Ishikawa (cell line): ENCODE results near the gene IL31RA.

Experiments used
- CEBPB ChIP-seq: IDR thresholded peaks from 2 replicates; pipeline ENCODE4 v1.6.1; 2012
- CREB1 ChIP-seq: IDR thresholded peaks from 2 replicates; pipeline ENCODE4 v1.6.1; 2012; ENCODE audit warnings: low read depth
- EGR1 ChIP-seq: IDR thresholded peaks from 2 replicates; pipeline ENCODE4 v1.6.1; 2012
- EP300 ChIP-seq: IDR thresholded peaks from 2 replicates; pipeline ENCODE4 v1.6.1; 2012; ENCODE audit warnings: borderline replicate concordance
- FOXM1 ChIP-seq: IDR thresholded peaks from 2 replicates; pipeline ENCODE4 v1.6.1; 2012; ENCODE audit warnings: low read depth, borderline replicate concordance
- MAX ChIP-seq: IDR thresholded peaks from 2 replicates; pipeline ENCODE4 v1.6.1; 2012
- NFIC ChIP-seq: IDR thresholded peaks from 2 replicates; pipeline ENCODE4 v1.6.1; 2012
- RAD21 ChIP-seq: IDR thresholded peaks from 2 replicates; pipeline ENCODE4 v1.6.1; 2012; ENCODE audit warnings: low read depth
- TAF1 ChIP-seq: IDR thresholded peaks from 2 replicates; pipeline ENCODE4 v1.6.1; 2012; ENCODE audit warnings: low read depth, mild to moderate bottlenecking
- TCF12 ChIP-seq: IDR thresholded peaks from 2 replicates; pipeline ENCODE4 v1.6.1; 2012; ENCODE audit warnings: low read depth
- TEAD4 ChIP-seq: IDR thresholded peaks from 2 replicates; pipeline ENCODE4 v1.6.1; 2012
- YY1 ChIP-seq: IDR thresholded peaks from 2 replicates; pipeline ENCODE4 v1.6.1; 2012; ENCODE audit warnings: low read depth
- ZBTB7A ChIP-seq: IDR thresholded peaks from 2 replicates; pipeline ENCODE4 v1.6.1; 2012; ENCODE audit warnings: low read depth
- TF ChIP-seq, protein P1 (sequence below): IDR thresholded peaks from 2 replicates; pipeline ENCODE4 v1.6.1; 2012
- TF ChIP-seq, protein P2 (sequence below): IDR thresholded peaks from 2 replicates; pipeline ENCODE4 v1.6.1; 2012; ENCODE audit warnings: low read depth, mild to moderate bottlenecking

The IL31RA gene

GRCh38 chr5:55905251-55905650 lies 54.1 kb downstream of the IL31RA start:
- TF ChIP-seq CREB1 = no peak
- TF ChIP-seq YY1 = no peak
- TF ChIP-seq RAD21 = no peak
- TF ChIP-seq ZBTB7A = no peak
- no peak for TF ChIP-seq EGR1
- no peak for TF ChIP-seq FOXM1
- TF ChIP-seq TAF1 = no peak
- no peak for TF ChIP-seq MAX
- TF ChIP-seq, protein P1, sequence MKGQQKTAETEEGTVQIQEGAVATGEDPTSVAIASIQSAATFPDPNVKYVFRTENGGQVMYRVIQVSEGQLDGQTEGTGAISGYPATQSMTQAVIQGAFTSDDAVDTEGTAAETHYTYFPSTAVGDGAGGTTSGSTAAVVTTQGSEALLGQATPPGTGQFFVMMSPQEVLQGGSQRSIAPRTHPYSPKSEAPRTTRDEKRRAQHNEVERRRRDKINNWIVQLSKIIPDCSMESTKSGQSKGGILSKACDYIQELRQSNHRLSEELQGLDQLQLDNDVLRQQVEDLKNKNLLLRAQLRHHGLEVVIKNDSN = no peak
- TF ChIP-seq NFIC = no peak
- no peak for TF ChIP-seq TEAD4
- TF ChIP-seq EP300 = no peak
- TF ChIP-seq, protein P2, sequence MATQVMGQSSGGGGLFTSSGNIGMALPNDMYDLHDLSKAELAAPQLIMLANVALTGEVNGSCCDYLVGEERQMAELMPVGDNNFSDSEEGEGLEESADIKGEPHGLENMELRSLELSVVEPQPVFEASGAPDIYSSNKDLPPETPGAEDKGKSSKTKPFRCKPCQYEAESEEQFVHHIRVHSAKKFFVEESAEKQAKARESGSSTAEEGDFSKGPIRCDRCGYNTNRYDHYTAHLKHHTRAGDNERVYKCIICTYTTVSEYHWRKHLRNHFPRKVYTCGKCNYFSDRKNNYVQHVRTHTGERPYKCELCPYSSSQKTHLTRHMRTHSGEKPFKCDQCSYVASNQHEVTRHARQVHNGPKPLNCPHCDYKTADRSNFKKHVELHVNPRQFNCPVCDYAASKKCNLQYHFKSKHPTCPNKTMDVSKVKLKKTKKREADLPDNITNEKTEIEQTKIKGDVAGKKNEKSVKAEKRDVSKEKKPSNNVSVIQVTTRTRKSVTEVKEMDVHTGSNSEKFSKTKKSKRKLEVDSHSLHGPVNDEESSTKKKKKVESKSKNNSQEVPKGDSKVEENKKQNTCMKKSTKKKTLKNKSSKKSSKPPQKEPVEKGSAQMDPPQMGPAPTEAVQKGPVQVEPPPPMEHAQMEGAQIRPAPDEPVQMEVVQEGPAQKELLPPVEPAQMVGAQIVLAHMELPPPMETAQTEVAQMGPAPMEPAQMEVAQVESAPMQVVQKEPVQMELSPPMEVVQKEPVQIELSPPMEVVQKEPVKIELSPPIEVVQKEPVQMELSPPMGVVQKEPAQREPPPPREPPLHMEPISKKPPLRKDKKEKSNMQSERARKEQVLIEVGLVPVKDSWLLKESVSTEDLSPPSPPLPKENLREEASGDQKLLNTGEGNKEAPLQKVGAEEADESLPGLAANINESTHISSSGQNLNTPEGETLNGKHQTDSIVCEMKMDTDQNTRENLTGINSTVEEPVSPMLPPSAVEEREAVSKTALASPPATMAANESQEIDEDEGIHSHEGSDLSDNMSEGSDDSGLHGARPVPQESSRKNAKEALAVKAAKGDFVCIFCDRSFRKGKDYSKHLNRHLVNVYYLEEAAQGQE = no peak
- TF ChIP-seq CEBPB = no peak
- no peak for TF ChIP-seq TCF12

DNA sequence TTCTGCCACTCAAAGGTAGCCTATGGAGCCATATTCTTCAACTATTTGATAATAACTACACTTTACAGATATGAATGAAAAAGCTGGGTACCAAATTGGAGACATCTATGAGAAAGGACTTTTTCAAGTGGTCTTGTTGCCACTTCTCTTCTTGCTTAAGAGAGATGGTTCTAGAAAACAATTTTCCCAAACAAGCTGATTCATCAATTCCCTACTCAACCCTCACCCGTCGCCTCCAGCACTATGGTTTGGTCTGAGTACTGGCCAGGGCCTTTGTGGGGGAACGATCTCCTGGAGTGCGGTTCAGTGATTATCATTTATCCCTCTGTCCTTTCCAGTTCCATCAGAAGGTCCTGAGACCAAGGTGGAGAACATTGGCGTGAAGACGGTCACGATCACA lies 56.8 kb downstream of the IL31RA start:
- no peak for TF ChIP-seq TEAD4
- TF ChIP-seq FOXM1 = no peak
- TF ChIP-seq MAX = no peak
- TF ChIP-seq, protein P1 = no peak
- no peak for TF ChIP-seq EGR1
- TF ChIP-seq NFIC = no peak

GRCh38 chr5:55908804-55909203 lies 57.6 kb downstream of the IL31RA start:
- TF ChIP-seq RAD21 (no peak), NFIC (no peak), TEAD4 (no peak), TAF1 (no peak), EGR1 (no peak)

GRCh38 chr5:55911784-55912653 lies 60.9 kb downstream of the IL31RA start:
- TF ChIP-seq TAF1 (no peak), EGR1 (no peak), ZBTB7A (no peak), CEBPB (no peak), NFIC (no peak), CREB1 (no peak), EP300 (no peak), TCF12 (no peak), MAX (no peak), YY1 (no peak), TEAD4 (no peak), RAD21 (no peak), FOXM1 (no peak)
- TF ChIP-seq, protein P2 = no peak
- TF ChIP-seq, protein P1 = no peak

DNA sequence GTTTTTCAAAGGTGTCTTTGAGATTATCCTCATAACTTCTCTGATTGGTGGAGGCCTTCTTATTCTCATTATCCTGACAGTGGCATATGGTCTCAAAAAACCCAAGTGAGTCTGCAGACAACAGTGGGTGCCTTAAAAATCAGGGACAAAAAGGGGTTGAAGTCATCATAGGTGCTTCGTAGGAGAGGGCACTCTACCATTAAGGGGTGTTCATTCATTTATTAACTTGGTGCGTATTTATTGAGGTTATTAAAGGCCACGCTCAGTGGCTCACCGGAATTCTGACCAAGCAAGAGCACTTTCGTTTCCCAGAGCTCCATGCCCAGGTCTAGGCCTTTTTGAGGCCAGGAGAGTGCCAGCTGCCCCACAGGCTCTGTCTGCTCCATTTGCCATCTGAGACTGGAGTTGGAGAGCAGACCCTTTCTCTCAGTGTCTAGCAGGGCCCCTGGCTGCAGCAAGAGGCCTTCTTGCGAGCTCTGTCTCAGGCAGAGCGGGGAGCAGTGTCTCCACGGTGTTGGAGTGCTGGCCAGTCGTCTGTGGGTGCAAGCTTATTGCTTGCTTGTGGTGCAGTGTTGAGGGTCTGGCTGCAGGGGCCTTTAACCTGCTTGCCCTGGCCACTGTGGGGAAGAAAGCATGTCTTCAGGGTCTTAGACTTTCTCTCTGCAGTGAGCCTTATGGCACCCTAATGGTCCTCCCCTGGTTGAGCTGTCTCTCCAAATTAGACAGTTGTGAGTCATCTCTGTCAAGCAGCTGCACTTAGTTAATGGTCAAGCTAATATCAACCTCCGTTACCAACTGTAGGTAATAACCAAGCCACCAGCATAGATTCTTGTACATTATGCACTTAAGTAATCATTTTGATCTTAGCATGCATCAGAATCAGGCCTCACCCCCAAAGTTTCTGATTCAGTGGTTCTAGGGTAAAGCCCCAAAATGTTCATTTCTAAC lies 62.6 kb downstream of the IL31RA start:
- TF ChIP-seq FOXM1 (no peak), TAF1 (no peak), ZBTB7A (no peak), CEBPB (no peak), TCF12 (no peak)
